CD4-positive, alpha-beta T cell treated with Interferon gamma for 1 hour (primary cell): ENCODE results near the gene ZNRF3.

ENCODE experiments used
- DNase-seq: peaks from one replicate; pipeline ENCODE4 v3.0.0-alpha.2; 2020

ZNRF3 gene

DNA sequence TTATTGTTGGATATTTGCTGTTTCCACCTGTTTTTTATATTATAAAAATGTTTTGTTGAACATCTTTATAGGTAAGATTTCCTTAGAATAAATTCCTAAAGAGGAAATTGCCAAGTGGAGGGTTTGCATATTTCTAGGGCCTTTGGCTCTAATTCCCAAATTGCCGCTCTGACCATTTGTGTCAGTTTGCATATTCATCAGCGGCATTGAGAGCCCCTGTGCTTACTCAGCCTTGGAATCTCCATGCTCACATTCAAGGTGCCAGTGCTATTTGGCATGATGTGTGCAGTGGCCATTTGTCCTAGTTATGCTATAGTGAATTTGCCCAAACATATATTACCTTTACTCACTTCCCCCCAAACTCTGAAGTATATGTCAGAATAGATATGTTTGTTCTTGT is 214.9 kb downstream of the ZNRF3 start:
- no peak for DNase-seq

DNA sequence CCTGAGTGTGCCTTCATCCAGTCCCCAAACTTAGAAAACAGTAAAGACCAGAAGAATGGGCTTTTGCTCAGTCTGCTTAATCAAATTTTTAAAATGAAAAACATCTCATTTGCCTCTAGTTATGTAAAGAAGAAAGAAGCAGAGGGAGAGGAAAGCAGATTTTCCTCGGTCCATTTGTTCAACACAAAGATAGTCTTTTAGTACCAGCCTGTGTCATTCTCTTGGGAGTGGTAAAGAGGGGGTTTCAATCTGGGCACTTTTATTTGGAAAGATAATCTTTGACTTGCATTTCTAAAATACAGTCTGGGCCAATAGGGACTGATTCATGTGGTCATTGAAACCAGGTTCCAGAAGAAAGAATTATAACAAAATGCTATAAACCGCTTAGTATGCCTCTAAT is 218.9 kb downstream of the ZNRF3 start:
- DNase-seq, result no peak

DNA sequence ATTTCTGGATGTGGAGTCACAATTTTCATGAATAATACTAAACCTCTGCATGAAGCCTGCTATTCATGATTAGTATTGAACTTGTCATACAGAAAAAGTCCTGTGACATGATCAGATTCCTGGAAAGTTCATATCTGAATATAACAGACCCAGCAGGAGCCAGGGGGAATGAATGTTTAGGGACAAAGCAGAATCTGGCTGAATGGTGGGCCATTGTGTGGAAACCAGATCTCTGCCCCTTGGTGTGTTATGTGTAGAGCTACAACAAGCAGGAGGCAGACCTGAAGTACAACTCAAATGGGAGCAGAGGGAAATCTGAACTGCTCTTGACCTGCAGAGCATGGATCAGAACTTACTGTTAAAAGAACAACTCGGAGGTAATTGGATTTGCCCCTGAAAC is 219.7 kb downstream of the ZNRF3 start:
- DNase-seq, result no peak

DNA sequence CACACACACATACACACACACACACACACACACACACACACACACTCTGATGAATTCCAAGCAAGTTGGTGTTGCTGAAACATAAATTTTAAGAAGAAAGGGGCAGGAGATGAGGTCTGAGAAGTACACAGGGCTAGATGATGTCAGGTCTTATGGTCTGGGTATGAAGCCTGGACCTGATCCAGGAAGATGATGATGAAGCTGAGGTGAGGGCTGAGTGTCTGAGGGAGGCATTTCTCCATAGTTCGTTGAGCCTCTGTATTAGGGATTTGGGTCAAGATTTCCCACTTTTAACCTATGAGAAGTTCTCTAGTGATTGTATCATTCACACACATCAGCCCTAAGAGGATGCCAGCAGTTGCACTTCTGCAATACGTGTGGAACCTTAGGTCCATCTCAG is 222.1 kb downstream of the ZNRF3 start:
- no peak for DNase-seq

DNA sequence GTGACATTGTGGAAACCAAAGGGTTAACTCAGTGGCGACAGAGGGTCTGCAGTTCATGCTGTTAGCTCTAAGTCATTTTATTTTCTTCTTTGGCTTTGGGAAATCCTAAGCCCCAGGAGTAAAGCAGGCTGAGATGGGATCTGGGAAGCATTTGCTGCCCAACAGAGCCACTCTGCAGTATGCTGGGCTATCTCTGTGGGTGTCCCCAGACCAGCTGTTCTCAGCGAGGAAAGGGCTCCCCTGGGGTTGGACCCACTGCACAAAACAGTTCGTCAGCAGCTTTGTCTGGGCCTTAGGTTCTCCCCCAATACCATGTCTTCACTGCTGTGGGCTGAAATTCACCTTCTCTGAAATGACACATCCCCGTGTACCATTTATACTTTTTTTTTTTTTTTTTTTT is 223.5 kb downstream of the ZNRF3 start:
- no peak for DNase-seq
